Hematopoietic multipotent progenitor cell treated with erythropoietin and hydrocortisone succinate and interleukin-3 and kit ligand, for 4 days (in vitro differentiated cells): ENCODE data around the gene RNASET2.
"Not testable (repeated sequence)": the region's sequence is repeated elsewhere in the genome, so short reads cannot be mapped to it uniquely, and the experiment has no call there.

Experiments
- DNase-seq: peaks from one replicate; pipeline ENCODE4 v3.0.0-alpha.2; 2015

The RNASET2 gene

DNA sequence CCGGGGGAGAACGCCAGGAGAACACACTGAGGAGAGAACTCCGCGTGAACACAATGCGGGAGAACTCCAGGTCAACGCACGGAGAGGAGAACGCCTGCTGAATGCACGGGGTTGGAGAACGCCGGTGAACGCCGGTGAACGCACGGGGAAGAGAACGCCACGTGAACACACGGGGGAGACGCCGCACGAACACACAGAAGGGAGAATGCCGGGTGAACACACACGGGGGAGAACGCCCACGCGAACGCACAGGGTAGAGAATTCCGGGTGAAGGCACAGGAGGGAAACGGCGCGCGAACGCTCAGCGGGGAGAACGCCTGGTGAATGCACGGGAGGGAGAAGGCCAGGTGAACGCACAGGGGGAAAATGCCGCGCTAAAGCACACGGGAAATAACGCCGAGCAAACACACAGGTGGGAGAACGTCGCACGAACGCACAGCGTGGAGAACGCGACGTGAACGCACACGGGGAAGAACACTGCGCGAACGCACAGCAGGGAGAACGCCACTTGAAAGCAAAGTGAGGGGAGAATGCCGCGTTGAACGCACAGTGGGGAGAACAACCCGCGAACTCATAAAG lies 56.1 kb downstream of the RNASET2 start:
- no peak for DNase-seq

DNA sequence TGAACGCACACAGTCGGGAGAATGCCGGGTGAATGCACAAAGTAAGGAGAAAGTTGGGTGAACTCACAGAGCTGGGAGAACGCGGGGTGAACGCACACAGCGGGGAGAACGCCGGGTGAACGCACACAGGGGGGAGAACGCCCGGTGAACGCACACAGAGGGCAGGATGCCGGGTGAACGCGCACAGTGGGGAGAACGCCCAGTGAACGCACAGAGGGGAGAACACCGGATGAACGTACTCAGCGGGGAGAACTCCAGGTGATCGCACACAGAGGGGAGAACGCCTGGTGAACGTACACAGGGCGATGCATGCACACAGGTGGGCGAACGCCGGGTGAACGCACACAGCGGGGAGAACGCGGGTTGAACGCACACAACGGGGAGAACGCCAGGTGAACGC lies 57.4 kb downstream of the RNASET2 start:
- DNase-seq: no peak

GRCh38 chr6:166894614-166895013 lies 61.7 kb downstream of the RNASET2 start:
- not testable (repeated sequence) for DNase-seq

- DNase-seq: not testable (repeated sequence)
Observed at GRCh38 chr6:166892472-166892871, 63.9 kb downstream of the RNASET2 start.

DNA sequence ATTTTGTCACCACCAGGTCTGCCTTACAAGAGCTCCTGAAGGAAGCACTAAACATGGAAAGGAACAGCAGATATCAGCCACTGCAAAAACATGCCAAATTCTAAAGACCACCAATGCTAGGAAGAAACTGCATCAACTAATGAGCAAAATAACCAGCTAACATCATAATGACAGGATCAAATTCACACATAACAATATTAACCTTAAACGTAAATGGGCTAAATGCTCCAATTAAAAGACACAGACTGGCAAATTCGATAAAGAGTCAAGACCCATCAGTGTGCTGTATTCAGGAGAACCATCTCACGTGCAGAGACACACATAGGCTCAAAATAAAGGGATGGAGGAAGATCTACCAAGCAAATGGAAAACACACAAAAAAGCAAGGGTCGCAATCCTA lies 69.6 kb downstream of the RNASET2 start:
- DNase-seq: not testable (repeated sequence)

DNA sequence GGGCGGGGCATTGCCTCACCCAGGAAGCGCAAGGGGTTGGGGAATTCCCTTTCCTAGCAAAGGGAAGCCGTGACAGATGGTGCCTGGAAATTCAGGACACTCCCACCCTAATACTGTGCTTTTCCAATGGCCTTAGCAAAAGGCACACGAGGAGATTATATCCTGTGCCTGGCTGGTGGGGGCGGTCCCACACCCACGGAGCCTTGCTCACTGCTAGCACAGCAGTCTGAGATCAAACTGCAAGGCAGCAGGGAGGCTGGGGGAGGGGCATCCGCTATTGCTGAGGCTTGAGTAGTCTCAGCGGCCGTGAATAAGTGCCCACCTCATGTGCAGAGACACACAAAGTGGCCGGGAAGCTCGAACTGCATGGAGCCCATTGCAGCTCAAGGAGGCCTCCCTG lies 71.4 kb downstream of the RNASET2 start:
- DNase-seq: not testable (repeated sequence)

- DNase-seq: no peak
Observed at GRCh38 chr6:166879594-166879993, 76.8 kb downstream of the RNASET2 start.
